ENCODE results near the gene RAPGEF5.

DNA sequence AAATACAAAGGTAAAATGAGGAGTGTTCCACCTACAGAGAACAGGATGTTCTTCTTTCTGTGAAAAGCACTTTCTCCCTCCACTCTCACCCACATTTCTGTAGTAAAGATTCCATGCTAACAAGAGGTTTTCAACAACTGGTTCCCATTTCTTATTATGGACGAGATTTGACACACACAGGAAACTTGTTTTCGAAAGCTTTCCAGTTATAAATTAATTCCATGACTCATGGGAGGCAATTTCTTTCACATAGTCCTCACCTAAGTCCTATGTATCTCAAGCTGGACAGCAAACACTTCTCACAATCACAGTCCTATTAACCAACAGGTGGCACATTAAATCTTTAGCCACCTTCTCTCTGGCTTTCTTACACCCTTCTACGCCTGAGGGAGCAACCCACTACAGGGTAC lies 24.5 kb downstream of the RAPGEF5 start:
- TF ChIP-seq CTCF (IDR thresholded peaks at IDR 0.05) (no peak), POLR2A (IDR thresholded peaks at IDR 0.05) (no peak), EP300 (IDR thresholded peaks at IDR 0.05) (no peak), POLR2AphosphoS5 (IDR thresholded peaks at IDR 0.05) (no peak)

Data from stomach (tissue), 4 donors.